HG03558 (cell line): ENCODE results near the gene ITPKB.
A peak's percentile ranks its signal among the peaks of the same experiment; 100 is the strongest.

Experiments
- ATAC-seq: cut with Tn5 transposase; IDR thresholded peaks from one replicate; pipeline ENCODE4 v1.9.1; 2021; ENCODE audit warnings: moderate number of reproducible peaks; ENCODE audit not compliant: unreplicated experiment; ENCODE audit errors: extremely low read depth

Gene ITPKB

DNA sequence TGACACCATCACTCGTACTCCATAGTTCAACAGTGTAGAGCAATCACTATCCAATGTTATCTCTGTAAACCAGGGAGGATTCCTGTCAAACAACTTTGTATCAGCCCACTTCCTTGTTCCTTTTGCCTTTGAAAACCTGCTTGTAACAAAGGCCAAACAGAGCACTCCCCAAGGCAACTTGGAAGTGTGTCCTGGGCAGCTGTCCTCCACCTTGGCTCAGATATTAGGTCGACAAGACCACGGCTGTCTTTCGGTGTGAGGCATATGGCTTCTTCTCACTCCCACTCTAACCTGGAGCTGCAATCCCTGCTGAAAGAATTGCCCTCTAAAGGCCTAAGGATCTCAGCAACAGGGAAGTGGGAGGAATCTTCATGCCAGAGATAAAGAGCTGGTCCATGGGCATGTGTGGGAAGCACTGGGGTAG is 66.7 kb downstream of the ITPKB start:
- no peak for ATAC-seq

DNA sequence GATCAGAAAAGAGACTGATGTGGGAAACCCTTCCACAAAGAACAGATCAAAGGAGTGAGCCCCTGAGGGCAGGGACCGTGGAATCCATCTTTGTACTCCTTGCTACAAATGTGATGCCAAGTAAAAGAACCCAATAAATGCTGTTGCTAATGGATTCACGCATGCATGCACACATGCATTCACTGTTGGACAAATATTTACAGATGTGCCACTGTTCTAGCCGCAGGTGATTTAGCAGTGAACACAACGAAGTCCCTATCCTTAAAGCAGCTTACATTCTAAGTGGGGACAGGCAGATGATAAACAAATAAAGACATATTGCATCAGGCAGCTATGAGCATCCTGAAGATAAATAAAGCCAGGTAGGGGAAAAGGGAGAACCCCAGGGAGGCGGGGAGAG is 67.8 kb downstream of the ITPKB start:
- ATAC-seq: no peak

DNA sequence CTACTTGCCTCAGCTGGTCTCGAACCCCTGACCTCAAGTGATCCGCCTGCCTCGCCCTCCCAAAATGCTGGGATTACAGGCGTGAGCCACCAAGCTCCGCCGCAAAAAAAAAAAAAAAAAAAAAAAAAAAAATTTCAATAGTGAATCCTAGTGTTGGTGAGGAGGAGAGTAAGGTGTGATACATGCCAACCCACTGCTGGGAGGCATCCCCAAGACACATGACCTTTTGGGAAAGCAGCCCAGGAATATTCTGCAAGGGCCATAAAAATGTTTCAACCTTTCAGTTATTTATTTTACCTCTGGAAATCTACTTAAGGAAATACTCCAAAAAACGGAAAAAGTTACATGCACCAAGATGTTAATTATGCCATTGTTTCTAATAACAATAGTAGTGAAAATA is 69.0 kb downstream of the ITPKB start:
- ATAC-seq: no peak

DNA sequence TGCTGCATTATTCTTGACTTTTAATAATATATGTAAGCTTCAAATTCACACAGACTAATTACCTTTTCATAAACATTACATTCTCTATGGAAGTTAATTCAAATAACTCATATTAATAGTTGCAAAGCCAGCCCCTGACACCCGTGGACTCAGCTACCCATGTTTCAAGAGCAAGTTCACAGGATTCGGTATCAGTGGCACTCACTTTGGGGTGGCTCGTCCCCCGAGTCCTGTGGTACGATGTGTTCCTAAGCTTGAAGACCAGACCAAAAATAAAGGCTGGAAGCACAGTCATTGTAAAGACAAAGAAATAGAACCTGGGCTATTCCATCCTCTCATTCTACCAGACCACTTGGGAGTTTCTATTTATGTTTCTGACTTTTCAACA is 70.9 kb downstream of the ITPKB start:
- no peak for ATAC-seq

DNA sequence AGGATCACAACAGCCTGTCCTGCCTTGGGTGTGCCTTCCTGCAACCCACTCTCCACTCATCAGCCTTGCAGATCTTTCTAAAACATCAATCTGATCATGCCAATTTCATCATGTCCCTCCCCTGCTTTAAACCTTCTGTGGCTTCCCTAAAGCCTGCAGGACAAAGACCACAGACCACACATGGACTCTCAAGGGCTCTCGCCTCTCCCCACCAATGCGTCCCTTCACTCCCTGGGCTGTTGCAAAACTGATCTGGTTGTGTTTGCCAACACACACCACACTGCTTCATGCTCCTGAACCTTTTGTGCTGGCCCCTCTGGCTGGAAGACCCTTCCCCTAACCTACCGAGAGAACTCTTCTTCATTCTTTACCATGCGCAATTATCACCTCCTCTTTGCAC is 72.4 kb downstream of the ITPKB start:
- no peak for ATAC-seq

DNA sequence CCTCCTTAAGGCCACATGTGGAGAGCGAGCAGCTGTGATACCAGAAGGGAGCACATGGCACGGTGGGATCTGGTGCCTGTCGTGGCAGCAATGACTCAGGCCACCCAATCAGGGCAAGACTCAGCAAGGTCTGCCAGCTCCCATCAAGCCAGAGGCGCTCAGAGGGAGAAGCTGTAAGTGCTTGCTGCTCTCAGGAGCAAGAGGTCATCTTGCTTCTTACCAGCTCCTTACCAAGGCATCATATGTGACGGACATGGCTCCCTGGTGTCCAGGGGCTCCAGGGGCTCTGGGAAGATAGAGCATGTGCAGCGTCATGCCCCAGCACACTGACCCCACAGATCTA is 72.9 kb downstream of the ITPKB start:
- no peak for ATAC-seq

DNA sequence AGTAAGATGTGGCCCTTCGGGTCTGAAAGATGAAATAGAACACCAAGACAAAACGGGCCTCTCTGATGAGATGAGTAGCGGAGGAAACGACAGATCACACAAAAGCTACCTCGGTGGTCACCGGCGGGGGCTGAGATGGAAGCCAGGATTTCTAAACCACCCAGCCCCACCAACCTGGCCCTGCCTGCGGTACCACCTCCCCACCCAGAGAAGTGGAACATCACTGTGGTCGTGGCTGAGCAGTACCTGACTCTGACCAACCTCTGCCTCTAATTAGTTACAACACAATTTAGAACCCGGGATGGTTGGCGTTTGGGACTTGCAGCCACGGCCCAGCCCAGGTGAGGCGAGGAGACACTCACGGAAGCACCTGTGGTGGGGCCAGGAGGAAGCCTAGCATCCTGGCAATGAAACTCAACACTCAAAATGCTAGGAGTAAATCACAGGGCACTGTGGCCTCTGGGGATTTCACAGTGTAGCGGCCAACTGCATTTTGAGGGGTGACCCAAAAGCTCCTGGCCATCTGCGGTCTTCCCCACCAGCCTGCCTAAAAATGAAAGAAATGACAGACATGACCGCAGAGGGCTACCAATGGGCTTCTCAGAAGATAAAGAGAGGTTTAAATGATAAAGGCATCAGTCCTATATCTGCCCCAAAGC is 73.4 kb downstream of the ITPKB start:
- ATAC-seq: no peak

DNA sequence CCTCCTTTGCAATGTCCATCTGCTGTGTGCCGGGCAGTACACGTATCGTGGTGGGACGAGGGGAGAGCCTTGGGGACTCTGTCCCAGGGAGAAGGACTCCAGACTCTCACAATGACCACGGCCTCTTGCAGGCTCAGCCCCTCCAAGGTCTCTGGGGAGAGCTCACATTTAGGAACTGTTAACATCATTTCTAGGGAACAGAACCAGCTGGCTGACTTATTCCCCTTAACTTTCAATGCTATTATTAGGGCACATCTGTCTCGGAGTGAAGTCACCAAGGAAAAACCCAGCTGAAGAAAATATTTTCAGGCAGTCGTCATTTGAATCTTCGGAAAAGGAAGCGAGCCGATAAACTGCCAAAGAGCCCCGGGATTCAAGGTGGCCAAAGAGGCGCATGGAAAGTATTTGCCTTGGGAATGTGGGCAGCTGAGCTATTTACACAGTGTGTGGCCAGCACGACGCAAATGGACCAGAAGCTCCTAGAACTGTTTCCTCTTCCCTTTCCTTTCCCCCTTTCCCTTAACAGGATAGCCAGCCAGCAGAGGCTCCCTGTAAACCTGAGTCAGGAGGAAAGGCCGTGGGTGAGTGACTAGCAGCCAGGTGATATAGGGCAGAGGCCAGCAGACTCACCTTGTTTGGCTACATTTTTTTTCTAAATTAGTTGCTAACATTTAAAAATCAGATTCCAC is 74.5 kb downstream of the ITPKB start:
- ATAC-seq: no peak

DNA sequence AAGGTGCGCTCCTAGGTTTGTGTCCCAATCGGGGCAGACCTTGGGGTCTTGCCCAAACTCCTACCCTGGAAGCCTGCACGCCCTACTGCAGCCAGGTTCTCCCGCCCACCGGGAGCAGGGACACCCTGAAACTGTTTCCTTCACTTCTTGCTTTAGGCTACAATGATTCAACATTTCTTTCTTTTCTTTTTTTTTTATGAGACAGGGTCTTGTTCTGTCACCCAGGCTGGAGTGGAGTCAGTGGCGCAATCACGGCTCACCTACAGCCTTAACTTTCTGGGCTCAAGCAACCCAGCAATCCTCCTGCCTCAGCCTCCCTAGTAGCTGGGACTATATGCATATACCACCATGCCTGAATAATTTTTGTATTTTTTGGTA is 75.8 kb downstream of the ITPKB start:
- ATAC-seq: no peak

DNA sequence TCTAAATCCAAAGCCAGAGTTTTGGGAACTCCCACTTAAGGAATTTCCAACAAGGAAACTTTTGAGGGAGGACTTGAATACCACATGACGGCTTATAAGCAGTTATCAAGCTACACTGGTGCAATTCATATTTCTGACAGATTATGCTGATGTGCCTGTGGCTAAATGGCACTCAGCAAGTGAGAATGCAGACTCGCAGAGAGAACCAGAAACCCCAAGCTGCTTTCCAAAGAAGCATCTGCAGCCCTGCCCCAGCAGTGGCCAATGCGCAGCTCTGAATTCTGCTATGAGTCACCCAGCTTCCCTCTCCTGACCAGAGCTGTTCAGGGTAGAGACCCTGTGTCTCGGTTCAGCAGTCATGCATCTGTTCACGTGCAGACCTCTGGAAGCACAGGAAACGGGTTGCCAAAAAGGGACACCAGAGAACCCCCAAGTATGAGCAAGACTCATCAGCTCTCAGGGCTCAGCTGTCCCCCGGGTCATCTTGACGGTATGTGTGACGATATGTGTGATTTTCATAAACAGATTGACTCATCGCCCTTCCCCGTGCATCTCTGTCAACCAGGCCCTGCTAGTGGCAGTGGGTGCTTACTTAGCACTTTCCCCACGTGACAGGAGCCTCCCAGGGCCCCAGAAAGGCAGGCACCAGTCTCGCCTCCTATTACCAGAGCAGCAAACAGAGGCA is 76.3 kb downstream of the ITPKB start:
- ATAC-seq: peak; percentile 91

DNA sequence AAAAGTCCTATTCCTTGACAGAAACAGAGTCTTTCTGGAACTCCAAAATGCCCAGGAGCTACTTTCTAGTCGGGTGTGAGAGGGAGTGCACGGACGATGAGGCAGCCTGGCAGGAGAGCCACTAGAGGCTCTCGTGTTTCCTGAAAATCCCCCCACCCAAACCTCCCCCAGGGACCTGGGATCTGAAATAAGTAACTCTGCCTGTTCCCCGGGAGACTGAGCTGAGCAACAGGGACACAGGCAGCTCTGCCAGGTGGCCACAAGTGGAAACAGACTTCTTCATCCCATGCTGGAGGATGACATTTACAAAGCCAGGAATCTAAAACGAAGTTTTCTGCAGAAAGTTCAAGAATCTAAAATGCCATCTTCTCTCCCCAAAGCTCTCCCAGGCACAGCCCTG is 77.1 kb downstream of the ITPKB start:
- no peak for ATAC-seq

DNA sequence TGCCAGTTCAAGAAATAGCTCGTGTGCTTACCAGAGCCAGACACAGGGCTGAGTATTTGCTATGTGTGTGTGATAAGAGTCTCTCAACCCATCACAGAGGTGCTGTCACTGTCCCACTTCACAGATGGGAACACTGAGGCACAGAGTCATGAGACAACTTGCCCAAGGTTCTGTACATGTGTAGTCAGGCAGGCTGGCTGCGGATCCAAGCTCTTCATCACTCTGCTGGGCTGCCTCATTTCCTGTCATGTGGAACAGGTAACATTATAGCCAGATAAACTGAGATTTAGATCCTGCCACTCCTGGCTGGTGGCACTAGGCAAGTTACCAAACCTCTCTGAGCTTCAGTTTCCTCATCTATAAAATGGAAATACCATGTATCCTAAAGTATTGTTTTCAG is 77.8 kb downstream of the ITPKB start:
- ATAC-seq: no peak

DNA sequence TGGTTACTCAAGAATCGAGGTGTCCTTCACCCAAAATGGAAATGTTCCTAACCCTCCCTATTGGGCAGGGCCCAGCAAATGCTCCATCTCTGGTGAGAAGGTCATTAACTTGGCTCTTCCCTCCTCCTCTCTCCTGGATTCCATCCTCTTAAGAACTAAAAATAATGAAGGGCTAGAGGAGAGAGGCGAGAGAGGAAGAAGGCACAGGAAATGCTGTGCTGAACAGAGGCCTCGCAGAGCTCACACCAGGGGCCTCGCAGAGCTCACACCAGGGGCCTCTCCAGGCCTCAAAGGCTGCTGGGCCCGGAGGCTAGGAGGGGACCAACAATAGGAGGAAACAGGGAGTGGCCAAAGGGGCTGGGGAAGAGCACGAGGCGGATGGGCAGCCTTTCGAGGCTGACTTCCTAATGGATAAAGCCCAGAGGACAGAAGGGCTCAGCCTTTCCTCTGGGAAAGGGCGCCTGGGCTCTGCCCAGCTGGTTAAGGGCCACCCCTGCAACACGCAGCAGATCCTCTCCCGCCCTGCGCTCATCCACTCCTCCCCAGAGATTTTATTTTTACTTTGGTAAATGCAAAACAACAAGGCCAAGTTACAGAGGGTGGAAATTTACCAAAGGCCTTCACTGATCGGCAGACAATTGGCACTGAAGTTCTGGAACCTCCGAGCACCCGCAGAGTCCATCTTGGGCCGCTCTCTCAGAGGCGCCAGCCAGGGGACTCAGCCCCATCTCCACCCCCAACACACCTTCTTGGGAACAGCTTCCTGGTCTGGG is 78.5 kb downstream of the ITPKB start:
- no peak for ATAC-seq

DNA sequence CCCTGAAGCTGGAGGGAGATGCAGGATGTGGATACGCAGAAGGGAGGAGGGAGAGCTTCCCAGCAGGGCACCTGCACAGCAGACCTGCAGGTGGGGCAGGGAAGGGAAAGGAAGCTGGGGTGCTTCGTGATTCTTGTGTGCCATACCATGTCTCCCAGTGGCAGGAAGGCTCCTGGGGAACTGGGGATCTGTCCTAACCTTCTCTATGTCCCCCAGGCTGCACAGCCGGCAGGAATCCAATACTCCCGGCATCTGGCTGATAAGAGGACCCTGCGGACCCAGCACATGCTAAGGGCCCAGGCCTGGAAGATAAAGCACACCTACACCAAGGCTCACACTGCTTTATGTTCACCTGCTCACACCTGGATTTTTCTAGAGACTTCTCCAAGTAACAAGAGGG is 79.4 kb downstream of the ITPKB start:
- no peak for ATAC-seq

DNA sequence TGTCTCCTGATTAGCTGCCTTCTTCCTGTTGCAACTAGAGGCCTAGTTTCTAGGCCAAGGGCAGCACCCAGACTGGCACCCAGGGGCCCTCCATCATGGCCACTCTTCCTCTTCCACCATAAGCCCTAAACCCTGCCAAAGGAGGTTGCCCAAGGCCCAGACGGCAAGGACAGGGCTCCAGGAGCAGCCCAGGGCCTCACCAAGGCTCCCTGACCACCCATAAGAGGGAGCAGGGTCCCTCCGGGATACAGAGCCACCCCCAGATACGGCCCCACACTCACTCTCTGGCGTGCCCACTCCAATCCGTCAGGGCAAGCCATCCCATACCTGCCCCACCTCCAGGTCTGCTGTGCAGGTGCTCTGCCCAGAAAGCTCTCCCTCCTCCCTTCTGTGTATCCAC is 79.9 kb downstream of the ITPKB start:
- no peak for ATAC-seq

DNA sequence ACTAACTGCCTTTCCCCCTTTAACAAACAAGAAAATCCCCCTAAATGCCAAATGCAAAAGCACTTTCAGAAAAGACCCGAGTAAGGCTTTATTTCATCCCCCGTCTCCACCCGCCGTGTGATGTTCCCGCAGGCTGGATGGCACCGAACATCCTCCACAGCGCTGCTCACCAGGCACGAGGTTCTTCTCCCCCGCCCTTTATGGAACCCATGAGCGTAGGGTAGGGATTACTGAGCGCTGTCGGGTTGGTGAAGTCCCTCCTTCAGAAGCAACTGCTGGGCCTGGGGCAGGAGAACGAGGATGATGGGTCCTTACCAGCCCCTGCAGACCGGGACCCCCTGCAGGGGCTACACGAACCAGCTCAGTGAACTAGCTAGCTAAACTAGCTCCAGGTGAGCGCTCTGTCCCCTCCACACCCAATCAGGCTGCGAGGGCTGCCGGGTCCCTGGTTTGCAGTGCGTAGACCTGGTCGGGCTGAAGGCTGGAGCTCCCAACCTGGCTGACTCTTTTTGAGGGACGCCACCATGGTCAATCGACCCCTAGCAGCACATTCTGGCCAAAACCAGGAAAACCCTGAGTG is 80.4 kb downstream of the ITPKB start:
- no peak for ATAC-seq

DNA sequence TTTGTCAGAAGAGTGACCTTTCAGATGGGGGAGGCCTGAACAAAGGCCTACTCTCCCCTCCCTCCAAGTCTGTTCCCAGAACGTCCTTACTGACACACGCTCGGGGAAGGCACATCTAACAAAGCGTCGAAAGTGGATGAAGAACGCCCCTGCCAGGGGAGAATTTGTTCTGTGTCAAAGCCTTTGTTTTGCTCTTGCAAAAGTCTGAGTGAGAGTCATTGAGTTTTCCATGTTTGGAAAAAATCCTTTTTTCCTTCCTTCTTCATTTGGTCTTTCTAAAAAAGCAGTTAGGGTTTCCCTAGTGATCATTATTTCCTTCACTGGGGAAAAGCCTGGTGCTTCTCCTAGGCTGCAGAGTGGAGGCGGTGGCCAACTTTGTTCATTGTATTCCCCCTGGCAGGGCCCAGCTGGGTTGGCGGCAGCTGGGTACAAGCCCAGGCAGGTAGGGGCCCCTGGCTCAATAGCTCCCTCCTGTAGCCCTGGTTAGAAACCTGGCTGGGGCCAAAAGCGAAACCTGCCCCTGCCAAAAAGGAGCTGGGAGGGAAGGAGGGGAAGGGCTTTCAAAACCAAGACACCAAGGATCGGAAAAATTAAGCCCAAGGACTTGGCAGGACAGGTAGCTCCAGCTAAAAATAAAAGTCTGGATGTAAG is 81.1 kb downstream of the ITPKB start:
- no peak for ATAC-seq

DNA sequence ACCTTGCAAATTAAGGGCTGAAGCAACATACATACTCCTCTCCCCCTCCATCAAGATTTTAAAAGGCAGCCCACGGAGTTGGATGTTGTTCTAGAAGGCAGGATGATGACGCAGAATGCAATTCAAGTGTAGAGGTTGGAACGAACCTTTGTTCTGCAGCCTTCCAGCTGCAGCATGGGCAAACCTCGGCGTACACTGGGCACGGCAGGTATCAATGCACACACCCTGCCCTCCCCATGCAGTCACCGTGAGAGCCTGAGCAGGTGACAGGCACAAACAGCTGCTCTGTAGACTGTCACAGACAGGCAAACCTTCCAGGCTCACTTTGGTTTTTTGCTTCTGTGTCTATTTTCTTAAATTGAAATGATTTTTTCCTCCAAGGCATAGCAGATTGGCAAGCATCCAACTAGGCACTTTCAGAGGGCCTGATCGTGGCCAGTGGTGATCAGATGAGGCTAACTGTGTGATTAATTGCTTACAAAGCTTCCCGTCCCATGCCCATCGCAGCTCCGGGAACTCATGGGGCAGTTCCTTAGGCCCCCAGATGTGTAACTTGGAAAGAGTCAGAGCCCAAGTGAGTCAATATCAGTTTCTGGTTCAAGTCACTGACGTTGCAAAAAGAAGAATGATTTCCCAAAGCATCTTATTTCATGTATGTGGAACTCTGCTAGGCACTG is 82.3 kb downstream of the ITPKB start:
- ATAC-seq: no peak

DNA sequence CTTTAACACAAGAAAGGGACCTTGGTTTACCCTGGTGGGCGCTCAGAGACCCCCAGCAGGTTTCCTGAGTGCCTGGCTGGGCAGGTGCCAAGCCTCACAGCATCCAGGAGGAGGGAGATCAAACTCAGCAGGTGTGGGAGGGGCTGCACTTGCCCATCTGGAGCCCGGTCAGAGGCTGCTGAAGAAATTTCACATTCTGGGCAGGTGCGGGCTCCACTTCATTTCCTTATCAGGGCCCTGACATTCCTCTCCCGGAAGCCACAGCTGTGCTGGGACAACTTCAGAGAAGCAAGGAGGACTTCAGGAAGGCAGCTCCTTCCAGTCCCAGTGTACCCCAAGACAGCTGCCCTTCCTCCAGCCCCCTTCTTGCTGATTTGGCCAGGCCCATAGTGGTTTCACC is 82.9 kb downstream of the ITPKB start:
- no peak for ATAC-seq
